Keratinocyte (primary cell): ENCODE results near the gene POU3F2.

ENCODE experiments used
- CTCF ChIP-seq, 3 experiments: IDR thresholded peaks in 1 of 3; conservative IDR thresholded peaks in 1 of 3; optimal IDR thresholded peaks in 1 of 3; 2 replicates in 2 of 3; 3 replicates in 1 of 3; pipeline versions ENCODE3 to v1.5.1; 2011; ENCODE audit warnings: low read length in 3 of 3, mild to moderate bottlenecking in 3 of 3, moderate library complexity in 2 of 3, control low read depth in 1 of 3, inconsistent platforms in 1 of 3; ENCODE audit not compliant: insufficient read depth in 2 of 3; ENCODE audit errors: extremely low read depth in 1 of 3
- EZH2 ChIP-seq: IDR thresholded peaks from one replicate; pipeline ENCODE4 v1.6.1; 2012; ENCODE audit warnings: inconsistent platforms, mild to moderate bottlenecking, low read length, moderate library complexity

- TF ChIP-seq CTCF (optimal IDR thresholded peaks at IDR 0.05 in 1 of 3, IDR thresholded peaks at IDR 0.05 in 1 of 3, conservative IDR thresholded peaks at IDR 0.05 in 1 of 3; ENCODE audit: extremely low read depth in 1 of 3, insufficient read depth in 2 of 3, low read length in 3 of 3) (peak; percentile 16 to 42 (median 37)), EZH2 (no peak)
Measured at GRCh38 chr6:98839781-98840361, 5.5 kb downstream of the POU3F2 start.
